Measurements from ENCODE around the gene ATP2B1. TPM values are rescaled to one million over a fixed set of nuclear protein-coding genes. Genes with fewer than 3 reads are reported as not detected.

ATP2B1 gene
- total and polyA plus RNA-seq, 3 donors from 2014 or later: 32.1 to 142 (median 98.7) TPM

DNA sequence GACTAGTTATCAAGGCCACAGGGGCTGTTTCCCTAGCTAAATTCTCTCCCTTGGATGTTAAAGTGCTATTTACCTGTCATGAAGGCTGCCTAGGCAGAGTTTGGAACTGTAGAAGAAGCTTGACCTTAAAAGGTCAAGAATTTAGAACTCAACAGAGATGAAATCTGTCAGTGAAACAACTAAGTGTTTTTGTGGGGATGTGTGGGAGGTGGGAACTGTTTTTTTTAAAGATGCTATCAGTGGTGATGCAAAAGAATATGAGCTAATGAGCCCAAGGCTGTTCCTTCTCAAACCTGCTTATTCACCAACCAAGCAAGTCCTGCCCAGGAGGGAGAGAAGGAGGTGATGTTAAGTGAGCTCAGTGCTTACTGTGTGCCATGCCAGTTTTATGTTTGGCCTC lies 142.0 kb downstream of the ATP2B1 start:
- Histone ChIP-seq H3K36me3 (ENCODE audit: low read depth, missing control alignments) (no peaks in the 10 kb centered on the region), H3K4me3 (no peak overlapping the region), H3K27ac (no peak overlapping the region), H3K4me1 (peaks cover 5% of the 10 kb centered on the region), H3K27me3 (no peaks in the 10 kb centered on the region), H3K9me3 (no peaks in the 10 kb centered on the region)
- no peak for TF ChIP-seq POLR2A (IDR thresholded peaks at IDR 0.05)
- TF ChIP-seq, protein P1, sequence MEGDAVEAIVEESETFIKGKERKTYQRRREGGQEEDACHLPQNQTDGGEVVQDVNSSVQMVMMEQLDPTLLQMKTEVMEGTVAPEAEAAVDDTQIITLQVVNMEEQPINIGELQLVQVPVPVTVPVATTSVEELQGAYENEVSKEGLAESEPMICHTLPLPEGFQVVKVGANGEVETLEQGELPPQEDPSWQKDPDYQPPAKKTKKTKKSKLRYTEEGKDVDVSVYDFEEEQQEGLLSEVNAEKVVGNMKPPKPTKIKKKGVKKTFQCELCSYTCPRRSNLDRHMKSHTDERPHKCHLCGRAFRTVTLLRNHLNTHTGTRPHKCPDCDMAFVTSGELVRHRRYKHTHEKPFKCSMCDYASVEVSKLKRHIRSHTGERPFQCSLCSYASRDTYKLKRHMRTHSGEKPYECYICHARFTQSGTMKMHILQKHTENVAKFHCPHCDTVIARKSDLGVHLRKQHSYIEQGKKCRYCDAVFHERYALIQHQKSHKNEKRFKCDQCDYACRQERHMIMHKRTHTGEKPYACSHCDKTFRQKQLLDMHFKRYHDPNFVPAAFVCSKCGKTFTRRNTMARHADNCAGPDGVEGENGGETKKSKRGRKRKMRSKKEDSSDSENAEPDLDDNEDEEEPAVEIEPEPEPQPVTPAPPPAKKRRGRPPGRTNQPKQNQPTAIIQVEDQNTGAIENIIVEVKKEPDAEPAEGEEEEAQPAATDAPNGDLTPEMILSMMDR (IDR thresholded peaks at IDR 0.05): no peak
- intact Hi-C loops (cut with DNase I; ENCODE audit: low total_unique reads): no loop called here
- no peak for DNase-seq

DNA sequence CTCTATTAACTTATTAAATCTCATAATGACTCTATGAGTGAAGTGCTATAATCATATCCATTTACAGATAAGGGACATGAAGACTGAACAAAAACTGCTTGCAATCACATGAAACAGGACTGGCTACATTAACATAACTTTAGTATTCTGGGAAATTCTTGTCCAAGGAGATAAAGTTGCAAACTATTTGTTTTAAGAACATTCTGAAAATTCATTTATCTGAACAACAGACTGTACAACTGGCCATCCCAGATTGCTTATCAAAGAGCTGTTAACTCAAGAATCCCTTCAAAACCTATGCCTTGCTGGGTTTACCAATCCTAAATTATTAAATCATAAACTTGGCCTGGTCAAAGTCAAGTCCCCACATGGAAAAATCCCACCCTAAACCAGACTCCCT lies 143.6 kb downstream of the ATP2B1 start:
- TF ChIP-seq, protein P1 (IDR thresholded peaks at IDR 0.05): no peak
- no peak for TF ChIP-seq POLR2A (IDR thresholded peaks at IDR 0.05)
- DNase-seq: no peak

DNA sequence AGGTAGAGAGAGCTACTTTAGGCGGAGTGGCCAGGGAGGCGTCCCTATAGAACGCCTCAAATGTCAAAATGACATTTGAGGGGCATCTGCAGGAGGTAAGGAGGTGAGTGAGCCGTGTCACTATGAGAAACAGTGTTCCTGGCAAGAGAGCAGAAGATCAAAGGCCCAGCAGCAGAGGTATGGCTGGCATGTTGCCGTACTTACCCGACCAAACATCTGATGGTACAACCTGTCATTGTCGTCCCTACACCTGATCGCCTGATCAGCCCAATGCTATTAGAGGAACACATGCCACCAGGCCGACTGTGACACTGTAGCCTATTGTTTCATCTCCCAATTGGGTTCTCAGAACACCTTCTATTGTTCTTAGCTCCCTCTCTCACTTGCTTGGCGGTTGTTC lies 148.9 kb downstream of the ATP2B1 start:
- DNase-seq: no peak
- Histone ChIP-seq H3K4me3 (no peak overlapping the region), H3K4me1 (no peaks in the 10 kb centered on the region), H3K9me3 (no peaks in the 10 kb centered on the region), H3K27me3 (no peaks in the 10 kb centered on the region), H3K36me3 (ENCODE audit: low read depth, missing control alignments) (no peaks in the 10 kb centered on the region), H3K27ac (no peak overlapping the region)
- intact Hi-C loops (cut with DNase I; ENCODE audit: low total_unique reads): no loop called here
- TF ChIP-seq, protein P1 (IDR thresholded peaks at IDR 0.05): no peak
- TF ChIP-seq POLR2A (IDR thresholded peaks at IDR 0.05): no peak
- WGBS, 2 donors: 92 to 94% methylated on average over 10 of the region's 10 CpGs

More for the DNA sequence above, 143.6 kb downstream of the ATP2B1 start:
- no peak overlapping the region for H3K4me3 ChIP-seq
- intact Hi-C loops (cut with DNase I; ENCODE audit: low total_unique reads): no loop called here
- no peak overlapping the region for H3K27ac ChIP-seq
- peaks cover 5% of the 10 kb centered on the region for H3K4me1 ChIP-seq
- H3K27me3 ChIP-seq: no peaks in the 10 kb centered on the region
- H3K9me3 ChIP-seq: no peaks in the 10 kb centered on the region
- H3K36me3 ChIP-seq (ENCODE audit: low read depth, missing control alignments): no peaks in the 10 kb centered on the region

DNA sequence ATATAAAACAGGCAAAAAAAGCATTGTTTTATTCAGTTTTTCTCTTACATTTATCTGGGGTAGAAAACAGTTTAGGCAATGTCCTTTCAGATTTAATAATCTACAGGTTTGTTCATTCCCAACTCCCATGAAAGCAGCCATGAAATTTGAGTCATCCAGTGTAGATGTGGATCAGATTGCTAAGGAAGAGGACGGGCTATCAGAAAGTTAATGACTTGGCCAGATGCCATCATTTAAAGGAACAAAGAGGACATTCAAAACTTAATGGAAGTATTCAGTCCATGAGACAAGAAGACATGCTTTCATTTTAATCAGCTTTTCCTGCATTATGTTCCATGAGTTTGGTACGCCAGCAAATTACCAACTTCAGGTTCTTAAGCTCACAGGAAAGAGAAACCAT lies 151.7 kb downstream of the ATP2B1 start:
- DNase-seq: no peak
- 46 to 49% methylated on average over 2 of the region's 2 CpGs for WGBS, 2 donors
- intact Hi-C loops (cut with DNase I; ENCODE audit: low total_unique reads): no loop called here
- Histone ChIP-seq H3K27ac (no peak overlapping the region), H3K4me1 (no peaks in the 10 kb centered on the region), H3K4me3 (no peak overlapping the region), H3K9me3 (no peaks in the 10 kb centered on the region), H3K27me3 (no peaks in the 10 kb centered on the region), H3K36me3 (ENCODE audit: low read depth, missing control alignments) (no peaks in the 10 kb centered on the region)
- no peak for TF ChIP-seq POLR2A (IDR thresholded peaks at IDR 0.05)
- TF ChIP-seq, protein P1 (IDR thresholded peaks at IDR 0.05): no peak

DNA sequence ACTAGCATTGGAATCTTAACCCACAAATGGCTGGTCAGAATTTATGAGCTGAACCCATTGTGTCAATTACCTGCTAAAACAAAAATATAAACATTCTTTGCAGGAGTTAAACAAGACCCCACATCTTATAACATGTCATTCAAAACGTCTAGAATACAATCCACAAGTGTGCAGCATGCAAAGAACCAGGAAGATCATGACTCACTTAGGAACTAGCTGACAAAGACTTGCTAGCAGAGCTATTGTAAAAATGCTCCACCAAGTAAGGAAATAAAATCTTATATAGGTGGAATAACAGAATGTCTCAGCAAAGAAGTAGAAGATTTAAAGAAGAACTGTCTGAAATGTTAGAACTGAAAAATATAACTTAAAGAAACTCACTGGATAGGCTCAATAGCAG lies 156.3 kb downstream of the ATP2B1 start:
- no peak overlapping the region for H3K27ac ChIP-seq
- DNase-seq: no peak
- no peaks in the 10 kb centered on the region for H3K9me3 ChIP-seq
- H3K4me3 ChIP-seq: no peak overlapping the region
- H3K36me3 ChIP-seq (ENCODE audit: low read depth, missing control alignments): no peaks in the 10 kb centered on the region
- H3K27me3 ChIP-seq: no peaks in the 10 kb centered on the region
- H3K4me1 ChIP-seq: no peaks in the 10 kb centered on the region
- TF ChIP-seq POLR2A (IDR thresholded peaks at IDR 0.05): no peak
- TF ChIP-seq, protein P1 (IDR thresholded peaks at IDR 0.05): no peak
- intact Hi-C loops (cut with DNase I; ENCODE audit: low total_unique reads): no loop called here
- WGBS, 2 donors: 49 to 53% methylated on average over 1 of the region's 1 CpG
